Parathyroid adenoma (tissue), 2 donors: ENCODE data around the gene TMEM244.

Experiments used
- H2AFZ ChIP-seq: fragments of 300-600 bp; sonication (generic); one replicate; pipeline ENCODE4 v1.7.0; 2017; ENCODE audit warnings: antibody characterized with exemption, mild to moderate bottlenecking
- H3K27ac ChIP-seq: fragments of 300-600 bp; sonication (generic); one replicate; pipeline ENCODE4 v1.7.0; 2017
- H3K27me3 ChIP-seq: fragments of 300-600 bp; sonication (generic); one replicate; pipeline ENCODE4 v1.7.0; 2017; ENCODE audit warnings: low read length; ENCODE audit not compliant: control insufficient read depth, insufficient read depth
- H3K36me3 ChIP-seq: fragments of 300-600 bp; sonication (generic); one replicate; pipeline ENCODE4 v1.7.0; 2017; ENCODE audit warnings: low read length; ENCODE audit not compliant: control insufficient read depth, insufficient read depth
- H3K4me1 ChIP-seq: fragments of 300-600 bp; sonication (generic); one replicate; pipeline ENCODE4 v1.7.0; 2017; ENCODE audit warnings: control low read depth
- H3K4me2 ChIP-seq: fragments of 300-600 bp; sonication (generic); one replicate; pipeline ENCODE4 v1.7.0; 2017; ENCODE audit warnings: low read length
- H3K4me3 ChIP-seq: fragments of 300-600 bp; sonication (generic); one replicate; pipeline ENCODE4 v1.7.0; 2017; ENCODE audit warnings: low read depth, low read length
- H3K79me2 ChIP-seq: fragments of 300-600 bp; sonication (generic); one replicate; pipeline ENCODE4 v1.7.0; 2017; ENCODE audit warnings: control low read depth
- H3K9ac ChIP-seq: fragments of 300-600 bp; sonication (generic); one replicate; pipeline ENCODE4 v1.7.0; 2017; ENCODE audit warnings: mild to moderate bottlenecking
- H3K9me3 ChIP-seq: fragments of 300-600 bp; sonication (generic); one replicate; pipeline ENCODE4 v1.7.0; 2017; ENCODE audit warnings: low read length; ENCODE audit not compliant: control insufficient read depth
- TF ChIP-seq, protein P1 (sequence below): fragments of 300-600 bp; sonication (generic); IDR thresholded peaks from one replicate; pipeline ENCODE4 v1.7.0; 2017; ENCODE audit warnings: antibody characterized with exemption, mild to moderate bottlenecking
- donor health status: primary hyperparathyroidism.

The TMEM244 gene

DNA sequence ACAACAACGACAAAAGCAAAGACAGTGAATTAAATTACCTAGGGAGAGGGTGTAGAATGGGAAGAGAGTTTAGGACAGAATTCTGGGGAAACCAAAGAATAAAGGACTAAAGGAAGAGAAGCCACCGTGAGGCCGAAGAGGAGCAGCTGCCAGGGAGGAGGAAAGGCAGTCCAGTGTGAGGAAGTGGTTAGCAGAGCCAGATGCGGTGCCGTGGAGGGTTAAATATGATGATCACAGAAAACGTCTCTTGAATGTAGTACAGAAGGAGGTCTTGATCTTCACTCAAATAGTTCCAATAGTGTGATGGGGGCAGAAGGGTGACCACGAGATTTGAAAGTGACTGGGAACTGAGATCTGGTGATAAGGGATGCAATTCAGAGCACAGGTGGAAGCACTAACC, 67.7 kb downstream of the TMEM244 start:
- Histone ChIP-seq H3K27ac (no peak overlapping the region), H3K4me2 (no peak overlapping the region), H3K27me3 (no peaks in the 10 kb centered on the region), H3K4me1 (no peaks in the 10 kb centered on the region), H3K36me3 (no peaks in the 10 kb centered on the region), H3K4me3 (no peak overlapping the region), H3K79me2 (no peaks in the 10 kb centered on the region), H2AFZ (no peak overlapping the region), H3K9me3 (no peaks in the 10 kb centered on the region), H3K9ac (no peak overlapping the region)
- TF ChIP-seq, protein P1, sequence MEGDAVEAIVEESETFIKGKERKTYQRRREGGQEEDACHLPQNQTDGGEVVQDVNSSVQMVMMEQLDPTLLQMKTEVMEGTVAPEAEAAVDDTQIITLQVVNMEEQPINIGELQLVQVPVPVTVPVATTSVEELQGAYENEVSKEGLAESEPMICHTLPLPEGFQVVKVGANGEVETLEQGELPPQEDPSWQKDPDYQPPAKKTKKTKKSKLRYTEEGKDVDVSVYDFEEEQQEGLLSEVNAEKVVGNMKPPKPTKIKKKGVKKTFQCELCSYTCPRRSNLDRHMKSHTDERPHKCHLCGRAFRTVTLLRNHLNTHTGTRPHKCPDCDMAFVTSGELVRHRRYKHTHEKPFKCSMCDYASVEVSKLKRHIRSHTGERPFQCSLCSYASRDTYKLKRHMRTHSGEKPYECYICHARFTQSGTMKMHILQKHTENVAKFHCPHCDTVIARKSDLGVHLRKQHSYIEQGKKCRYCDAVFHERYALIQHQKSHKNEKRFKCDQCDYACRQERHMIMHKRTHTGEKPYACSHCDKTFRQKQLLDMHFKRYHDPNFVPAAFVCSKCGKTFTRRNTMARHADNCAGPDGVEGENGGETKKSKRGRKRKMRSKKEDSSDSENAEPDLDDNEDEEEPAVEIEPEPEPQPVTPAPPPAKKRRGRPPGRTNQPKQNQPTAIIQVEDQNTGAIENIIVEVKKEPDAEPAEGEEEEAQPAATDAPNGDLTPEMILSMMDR = no peak

DNA sequence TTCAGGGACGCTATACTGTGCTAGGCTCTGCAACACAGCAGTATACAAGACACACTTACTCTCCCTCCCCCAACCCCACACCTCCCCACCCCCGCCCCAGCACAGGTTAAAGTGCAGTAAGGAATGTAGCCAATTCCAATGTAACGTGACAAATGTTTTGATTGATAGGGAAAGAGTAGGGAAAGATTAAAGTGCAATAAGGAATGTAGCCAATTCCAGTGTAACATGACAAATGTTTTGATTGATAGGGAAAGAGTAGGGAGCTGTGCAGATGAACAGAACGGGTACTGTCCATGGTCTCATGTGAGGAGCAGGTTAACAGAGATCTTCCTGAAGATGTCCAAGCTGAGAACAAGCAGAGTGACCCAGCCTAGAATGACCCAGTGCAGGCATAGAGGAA, 69.1 kb downstream of the TMEM244 start:
- Histone ChIP-seq H3K9me3 (no peaks in the 10 kb centered on the region), H3K36me3 (no peaks in the 10 kb centered on the region), H3K9ac (no peak overlapping the region), H3K27me3 (no peaks in the 10 kb centered on the region), H3K4me3 (no peak overlapping the region), H2AFZ (no peak overlapping the region), H3K4me1 (no peaks in the 10 kb centered on the region), H3K79me2 (no peaks in the 10 kb centered on the region), H3K27ac (no peak overlapping the region), H3K4me2 (no peak overlapping the region)
- TF ChIP-seq, protein P1 = no peak

DNA sequence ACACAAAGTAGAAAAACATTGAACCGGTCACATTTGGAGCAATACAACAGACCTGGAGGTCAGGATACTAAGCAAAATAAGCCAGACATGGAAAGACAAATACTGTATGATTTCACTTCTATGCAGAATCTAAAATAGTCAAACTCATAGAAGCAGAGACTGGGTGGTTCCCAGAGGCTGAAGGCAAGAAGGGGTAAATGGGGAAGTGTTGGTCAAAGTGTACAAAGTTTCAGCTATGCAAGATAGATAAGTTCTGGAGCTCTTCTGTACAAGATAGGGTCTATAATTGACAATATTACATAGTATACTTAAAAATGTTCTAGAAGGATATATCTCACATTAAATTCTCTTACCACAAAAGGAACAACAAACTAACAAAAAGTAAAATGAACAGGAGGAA, 70.3 kb downstream of the TMEM244 start:
- no peaks in the 10 kb centered on the region for H3K4me1 ChIP-seq
- no peaks in the 10 kb centered on the region for H3K36me3 ChIP-seq
- H3K79me2 ChIP-seq = no peaks in the 10 kb centered on the region
- no peak overlapping the region for H3K4me3 ChIP-seq
- H3K9ac ChIP-seq = no peak overlapping the region
- no peak overlapping the region for H3K4me2 ChIP-seq
- no peak overlapping the region for H3K27ac ChIP-seq
- H2AFZ ChIP-seq = no peak overlapping the region
- H3K9me3 ChIP-seq = no peaks in the 10 kb centered on the region
- no peaks in the 10 kb centered on the region for H3K27me3 ChIP-seq
- TF ChIP-seq, protein P1 = no peak

DNA sequence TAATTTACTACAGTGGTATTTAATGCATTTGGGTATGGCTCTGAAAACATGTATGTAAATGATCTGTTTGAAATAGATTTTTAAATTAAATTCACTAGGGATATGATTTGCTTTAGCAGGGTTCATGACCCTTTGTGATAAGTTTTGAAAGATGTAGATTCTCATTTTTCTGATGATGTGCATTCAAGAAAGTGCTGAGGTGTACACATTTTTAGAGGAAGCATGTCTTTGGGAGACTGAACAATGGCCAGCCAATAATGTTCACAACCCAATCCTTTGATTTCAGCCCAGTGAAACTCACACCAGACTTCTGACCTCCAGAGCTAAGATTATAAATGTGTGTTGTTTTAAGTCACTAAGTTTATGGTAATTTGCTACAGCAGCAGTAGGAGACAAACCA, 71.1 kb downstream of the TMEM244 start:
- H3K4me2 ChIP-seq = no peak overlapping the region
- no peak overlapping the region for H3K27ac ChIP-seq
- no peak overlapping the region for H2AFZ ChIP-seq
- no peaks in the 10 kb centered on the region for H3K4me1 ChIP-seq
- no peaks in the 10 kb centered on the region for H3K79me2 ChIP-seq
- H3K4me3 ChIP-seq = no peak overlapping the region
- H3K27me3 ChIP-seq = no peaks in the 10 kb centered on the region
- H3K36me3 ChIP-seq = no peaks in the 10 kb centered on the region
- no peaks in the 10 kb centered on the region for H3K9me3 ChIP-seq
- no peak overlapping the region for H3K9ac ChIP-seq
- TF ChIP-seq, protein P1 = no peak

DNA sequence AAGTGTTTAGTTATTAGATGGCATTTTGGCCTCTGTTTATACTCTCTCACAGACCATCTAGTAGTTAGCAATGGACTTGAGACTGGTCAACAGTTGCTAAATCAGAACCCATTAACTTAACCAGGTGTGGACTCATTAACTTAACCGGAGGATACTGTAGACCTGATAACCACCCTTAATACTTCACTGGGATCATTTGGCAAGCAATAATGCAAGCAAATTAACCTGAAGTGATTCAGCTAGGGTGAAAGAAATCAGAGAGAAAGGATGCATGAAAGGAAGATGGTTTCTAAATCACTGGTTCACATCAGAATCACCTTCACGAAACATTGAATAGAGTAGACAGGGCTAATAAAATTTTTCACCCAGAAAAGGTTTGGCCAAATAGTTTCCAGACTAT, 73.3 kb downstream of the TMEM244 start:
- Histone ChIP-seq H3K27me3 (no peaks in the 10 kb centered on the region), H3K27ac (no peak overlapping the region), H3K36me3 (no peaks in the 10 kb centered on the region), H3K9ac (no peak overlapping the region), H3K4me3 (no peak overlapping the region), H3K9me3 (no peaks in the 10 kb centered on the region), H3K4me2 (no peak overlapping the region), H3K79me2 (no peaks in the 10 kb centered on the region), H3K4me1 (no peaks in the 10 kb centered on the region), H2AFZ (no peak overlapping the region)
- TF ChIP-seq, protein P1 = no peak
